GM12865 (cell line): ENCODE measurements around the gene EVA1A.
A peak's percentile ranks its signal among the peaks of the same experiment; 100 is the strongest.
"Not testable (repeated sequence)": the region's sequence is repeated elsewhere in the genome, so short reads cannot be mapped to it uniquely, and the experiment has no call there.

ENCODE experiments used
- DNase-seq: peaks from one replicate; pipeline ENCODE4 v3.0.0; 2010; ENCODE audit warnings: low read depth
- H3K4me3 ChIP-seq: 2 replicates; pipeline ENCODE4 v1.5.1; 2011; ENCODE audit warnings: mild to moderate bottlenecking, low read depth, low read length, control low read depth
- TF ChIP-seq, protein P1 (sequence below): IDR thresholded peaks from 2 replicates; pipeline ENCODE4 v1.5.1; 2011; ENCODE audit warnings: low read length, control low read depth, low read depth, inconsistent platforms; ENCODE audit not compliant: insufficient read depth; ENCODE audit errors: missing control alignments

Gene EVA1A

DNA sequence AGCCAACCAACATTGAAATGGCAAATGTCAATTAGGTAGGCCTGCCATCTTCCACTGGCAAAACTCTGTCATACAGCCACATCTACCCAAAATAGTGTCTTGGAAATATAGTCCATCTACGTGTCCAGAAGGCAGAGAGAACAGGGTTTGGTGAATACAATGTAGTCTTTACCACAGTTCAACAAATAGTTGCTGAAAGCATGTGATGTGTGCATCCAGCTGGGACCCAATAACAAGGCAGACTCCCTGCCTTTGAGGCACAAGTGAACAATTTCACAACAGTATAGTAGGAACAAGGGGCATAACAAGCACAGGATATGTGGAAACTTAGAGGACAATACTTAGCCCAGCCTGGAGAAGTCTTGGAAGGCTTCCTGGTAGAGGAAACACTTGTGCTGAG lies 72.6 kb downstream of the EVA1A start:
- DNase-seq = no peak
- no peak overlapping the region for H3K4me3 ChIP-seq
- TF ChIP-seq, protein P1, sequence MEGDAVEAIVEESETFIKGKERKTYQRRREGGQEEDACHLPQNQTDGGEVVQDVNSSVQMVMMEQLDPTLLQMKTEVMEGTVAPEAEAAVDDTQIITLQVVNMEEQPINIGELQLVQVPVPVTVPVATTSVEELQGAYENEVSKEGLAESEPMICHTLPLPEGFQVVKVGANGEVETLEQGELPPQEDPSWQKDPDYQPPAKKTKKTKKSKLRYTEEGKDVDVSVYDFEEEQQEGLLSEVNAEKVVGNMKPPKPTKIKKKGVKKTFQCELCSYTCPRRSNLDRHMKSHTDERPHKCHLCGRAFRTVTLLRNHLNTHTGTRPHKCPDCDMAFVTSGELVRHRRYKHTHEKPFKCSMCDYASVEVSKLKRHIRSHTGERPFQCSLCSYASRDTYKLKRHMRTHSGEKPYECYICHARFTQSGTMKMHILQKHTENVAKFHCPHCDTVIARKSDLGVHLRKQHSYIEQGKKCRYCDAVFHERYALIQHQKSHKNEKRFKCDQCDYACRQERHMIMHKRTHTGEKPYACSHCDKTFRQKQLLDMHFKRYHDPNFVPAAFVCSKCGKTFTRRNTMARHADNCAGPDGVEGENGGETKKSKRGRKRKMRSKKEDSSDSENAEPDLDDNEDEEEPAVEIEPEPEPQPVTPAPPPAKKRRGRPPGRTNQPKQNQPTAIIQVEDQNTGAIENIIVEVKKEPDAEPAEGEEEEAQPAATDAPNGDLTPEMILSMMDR = no peak

- not testable (repeated sequence) for H3K4me3 ChIP-seq, DNase-seq
These were observed 74.0 kb downstream of the EVA1A start for GRCh38 chr2:75486735-75487134.

GRCh38 chr2:75484840-75485239 lies 75.9 kb downstream of the EVA1A start:
- no peak for DNase-seq
- TF ChIP-seq, protein P1 = no peak
- no peak overlapping the region for H3K4me3 ChIP-seq

DNA sequence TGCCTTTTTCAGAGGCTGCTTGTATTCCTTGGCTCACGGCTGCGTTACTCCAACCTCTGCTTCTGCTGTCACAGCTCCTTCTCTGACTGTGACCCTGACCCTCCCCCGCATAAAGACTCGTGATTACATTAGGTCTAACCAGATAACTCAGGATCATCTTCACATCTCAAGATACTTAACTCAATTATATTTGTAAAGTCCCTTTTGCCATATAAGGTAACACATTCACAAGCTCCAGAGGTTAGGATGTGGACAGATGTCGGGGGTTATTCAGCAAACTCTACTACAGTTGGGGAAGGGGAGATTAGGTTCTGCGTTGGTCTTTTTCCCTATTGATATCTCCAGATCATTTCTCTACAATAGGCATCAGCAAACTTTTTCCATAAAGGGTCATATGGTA lies 76.9 kb downstream of the EVA1A start:
- H3K4me3 ChIP-seq = no peak overlapping the region
- DNase-seq = no peak
- TF ChIP-seq, protein P1 = no peak

- H3K4me3 ChIP-seq = no peak overlapping the region
- TF ChIP-seq, protein P1 = no peak
- DNase-seq = no peak
These were observed 78.3 kb downstream of the EVA1A start for GRCh38 chr2:75482398-75482797.

DNA sequence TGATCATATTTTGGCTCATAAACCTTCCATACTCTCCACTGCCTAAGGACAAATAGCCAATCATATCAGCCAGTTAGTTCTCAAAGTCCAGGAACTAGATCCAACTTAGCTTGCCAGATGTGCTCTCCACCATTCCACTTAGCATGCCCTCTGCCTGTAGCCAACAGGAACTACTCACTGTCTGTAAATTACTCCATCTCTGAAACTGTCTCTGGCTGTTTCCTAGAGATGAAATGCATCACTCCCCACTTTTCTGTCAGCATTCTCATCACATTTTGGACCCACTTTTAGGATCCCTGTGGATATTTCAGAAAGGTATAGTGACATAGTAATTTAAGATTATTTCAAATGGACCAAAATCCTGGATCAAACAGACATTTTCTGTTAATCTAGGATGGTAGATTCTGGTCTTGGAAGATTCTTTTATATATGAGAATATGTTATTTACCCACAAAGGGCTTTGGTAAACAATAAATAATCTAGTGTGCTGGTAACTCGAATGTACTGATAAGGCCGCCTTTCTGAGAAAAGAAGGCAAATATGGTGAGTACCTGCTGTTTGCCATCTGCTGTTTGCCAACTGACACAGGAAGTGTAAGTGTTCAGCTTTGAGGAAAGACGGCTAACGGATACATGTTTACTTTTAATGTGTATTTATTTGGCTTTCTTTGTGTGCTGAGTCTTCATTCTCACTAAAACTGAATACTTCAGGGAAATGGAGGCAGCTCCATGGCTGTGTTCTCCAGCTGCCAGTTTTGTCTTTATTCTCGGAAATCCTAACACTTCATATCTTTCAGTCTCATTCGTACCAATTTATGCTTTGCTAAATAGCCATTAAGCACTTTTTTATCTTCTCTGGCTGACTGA lies 79.5 kb downstream of the EVA1A start:
- peak; percentile 14 for DNase-seq
- H3K4me3 ChIP-seq = no peak overlapping the region
- TF ChIP-seq, protein P1 = peak; percentile 18

- not testable (repeated sequence) for DNase-seq, H3K4me3 ChIP-seq
These were observed 83.0 kb downstream of the EVA1A start for GRCh38 chr2:75477696-75478095.

DNA sequence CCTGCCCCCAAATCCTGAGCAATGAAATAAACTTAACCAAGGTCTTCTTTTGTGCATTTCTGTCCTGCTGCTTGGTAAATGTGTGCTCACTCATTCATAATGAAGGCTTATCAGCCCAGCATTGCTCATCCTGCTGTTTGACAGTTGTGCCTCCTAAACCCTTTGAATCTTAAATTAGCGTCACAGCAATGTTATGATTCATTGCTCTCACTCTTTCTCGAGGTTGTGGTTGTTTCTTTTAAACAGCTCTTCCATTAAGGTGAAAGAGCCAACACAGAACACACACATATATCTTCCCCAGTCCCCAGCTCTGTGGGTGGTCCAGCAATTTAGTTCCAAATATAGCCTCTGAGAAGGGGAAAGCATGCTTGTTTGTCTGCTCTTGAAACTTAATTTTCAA lies 84.0 kb downstream of the EVA1A start:
- DNase-seq = no peak
- TF ChIP-seq, protein P1 = no peak
- H3K4me3 ChIP-seq = no peak overlapping the region
